Esophagus muscularis mucosa (tissue), 4 donors: ENCODE measurements around the gene ALG11.

Source experiments
- CTCF ChIP-seq, 3 experiments: fragments of 200-600 bp in 2 of 3; fragments of 450-650 bp in 1 of 3; sonication (generic) in 2 of 3; IDR thresholded peaks; one replicate each; pipeline ENCODE4 v1.5.1; 2017 to 2019; ENCODE audit warnings: antibody characterized with exemption in 3 of 3, mild to moderate bottlenecking in 2 of 3, moderate library complexity in 1 of 3
- EP300 ChIP-seq: sonication (generic); formaldehyde crosslinking; IDR thresholded peaks from one replicate; pipeline ENCODE4 v1.6.1; 2017; ENCODE audit warnings: antibody characterized with exemption
- POLR2A ChIP-seq: fragments of 450-650 bp; IDR thresholded peaks from one replicate; pipeline ENCODE4 v1.6.1; 2017; ENCODE audit warnings: antibody characterized with exemption, moderate library complexity, mild to moderate bottlenecking, low read depth
- POLR2AphosphoS5 ChIP-seq, 2 donors: sonication (generic); formaldehyde crosslinking; IDR thresholded peaks; one replicate each; pipeline ENCODE4 v1.6.1; 2017; ENCODE audit warnings: antibody characterized with exemption in 2 of 2

DNA sequence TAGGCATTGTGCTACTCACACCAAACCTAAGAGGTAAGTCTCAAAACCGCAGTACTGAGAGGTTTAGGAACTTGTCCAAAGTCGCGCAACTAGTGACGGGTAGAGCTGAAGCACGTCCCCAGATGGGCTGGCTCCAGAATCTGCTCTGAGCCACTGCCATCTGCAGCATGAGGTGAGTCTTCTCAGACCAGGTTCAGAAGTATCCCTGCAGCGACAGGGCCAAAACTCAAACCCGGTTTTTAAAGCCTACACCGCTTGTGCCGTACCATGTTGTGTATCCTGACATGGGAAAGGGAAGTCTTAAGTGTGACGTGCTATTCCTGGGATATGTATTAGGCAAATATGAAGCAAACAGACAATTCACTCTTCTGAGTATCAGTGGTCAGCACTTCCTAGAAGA, 46.0 kb upstream of the ALG11 start:
- no peak for TF ChIP-seq CTCF (IDR thresholded peaks at IDR 0.05)
- no peak for TF ChIP-seq EP300
- no peak for TF ChIP-seq POLR2A
- TF ChIP-seq POLR2AphosphoS5 (IDR thresholded peaks at IDR 0.05) = no peak
